ENCODE results near the gene CD74. TPM values are rescaled to one million over a fixed set of nuclear protein-coding genes. Genes with fewer than 3 reads are reported as not detected.

The CD74 gene
- total RNA-seq, 1 experiment from 2014 or later, result 8,933 TPM

Other genes starting within 250 kb of the CD74 start
- gene CDX1, start 246.1 kb downstream of the CD74 start, total RNA-seq (2014; rRNA removed; shearing (Covaris generic); ENCODE audit: low replicate concordance), result not detected in 2 replicates
- gene SLC6A7, start 222.8 kb downstream of the CD74 start, total RNA-seq (2014; rRNA removed; shearing (Covaris generic); ENCODE audit: low replicate concordance), result not detected in 2 replicates
- gene CAMK2A, start 123.1 kb downstream of the CD74 start, total RNA-seq (2014; rRNA removed; shearing (Covaris generic); ENCODE audit: low replicate concordance), result not detected in 2 replicates
- gene ARSI, start 110.0 kb downstream of the CD74 start, total RNA-seq (2014; rRNA removed; shearing (Covaris generic); ENCODE audit: low replicate concordance), result not detected in 2 replicates
- gene TCOF1, start 55.2 kb downstream of the CD74 start, total RNA-seq (2014; rRNA removed; shearing (Covaris generic); ENCODE audit: low replicate concordance), result 23.0 and 42.6 TPM in 2 replicates
- gene RPS14, start 36.8 kb upstream of the CD74 start, total RNA-seq (2014; rRNA removed; shearing (Covaris generic); ENCODE audit: low replicate concordance), result 3,040 and 3,750 TPM in 2 replicates
- gene NDST1, start 95.2 kb upstream of the CD74 start, total RNA-seq (2014; rRNA removed; shearing (Covaris generic); ENCODE audit: low replicate concordance), result 8.4 and 20.9 TPM in 2 replicates
- not detected in 2 replicates for gene SYNPO, start 227.8 kb upstream of the CD74 start, total RNA-seq (2014; rRNA removed; shearing (Covaris generic); ENCODE audit: low replicate concordance)
- gene MYOZ3, start 248.3 kb upstream of the CD74 start, total RNA-seq (2014; rRNA removed; shearing (Covaris generic); ENCODE audit: low replicate concordance), result not detected in 2 replicates